ENCODE data around the gene THOC2. TPM values are rescaled to one million over a fixed set of nuclear protein-coding genes. Genes with fewer than 3 reads are reported as not detected.

The THOC2 gene
- 55.6 and 61.5 TPM in 2 replicates for polyA plus RNA-seq

DNA sequence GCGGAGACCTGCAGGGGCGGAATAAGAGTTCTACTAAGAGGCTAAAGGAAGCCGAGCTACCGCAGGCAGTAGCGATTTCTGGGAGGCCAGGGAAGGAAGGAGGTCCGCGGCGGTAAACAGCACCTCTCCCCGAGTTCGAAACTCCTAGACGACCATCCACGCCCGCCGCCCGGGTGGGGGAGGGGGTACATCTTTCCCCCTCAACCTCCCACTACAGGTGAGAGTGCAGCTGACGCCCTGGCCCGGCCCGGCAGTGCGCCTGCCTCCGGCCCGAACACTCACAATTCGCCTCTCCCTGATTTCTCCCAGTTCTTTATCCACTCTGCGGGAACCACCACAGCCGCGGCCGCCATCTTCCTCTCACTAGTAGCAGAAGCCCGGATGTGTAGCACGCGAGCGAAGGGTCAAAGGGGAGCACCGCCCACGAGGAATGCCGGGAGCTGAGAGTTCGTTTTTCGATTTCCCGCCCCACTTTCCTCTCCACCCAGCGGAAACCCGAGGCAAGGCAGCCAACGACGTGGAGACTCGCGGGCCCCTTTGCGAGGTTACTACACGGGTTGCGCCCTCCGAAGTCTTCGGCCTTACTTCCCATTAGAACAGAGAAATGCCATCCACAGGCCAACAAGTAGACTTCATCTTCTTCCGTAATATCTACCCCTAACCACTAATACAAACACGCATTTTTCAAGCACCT lies at the start of gene THOC2:
THOC2 (minus strand) TSS at position 383 of the 694 bp plus-strand sequence; CDS start at position 353, 30 bp downstream.

Other genes starting within 250 kb of the THOC2 start
- gene XIAP, start 127.0 kb upstream of the THOC2 start, polyA plus RNA-seq = 7.3 and 8.9 TPM in 2 replicates
- gene STAG2, start 228.7 kb upstream of the THOC2 start, polyA plus RNA-seq = 22.4 and 32.3 TPM in 2 replicates

All from Purkinje cell (primary cell).